SK-N-SH (cell line): ENCODE results near the gene DCAF11. TPM values are rescaled to one million over a fixed set of nuclear protein-coding genes. Genes with fewer than 3 reads are reported as not detected.

Source experiments
- CTCF ChIA-PET: fragments of 300-600, 350-600 bp; formaldehyde crosslinking; extraction: SDS; loops from one replicate; lab custom pipeline; 2021; lab: Yijun Ruan, JAX
- POLR2A ChIA-PET: fragments of 350-600 bp; sonication (Branson Sonifier 250); formaldehyde crosslinking; extraction: SDS; loops from one replicate; lab custom pipeline; 2020; ENCODE audit warnings: antibody characterized with exemption, inconsistent platforms; lab: Yijun Ruan, JAX
- DNase-seq: peaks from one replicate; pipeline ENCODE4 v3.0.0; 2012
- H2AFZ ChIP-seq: fragments of 200-600 bp; sonication (generic); 2 replicates; pipeline ENCODE4 v1.8.1; 2016; ENCODE audit warnings: antibody characterized with exemption, mild to moderate bottlenecking, low read depth
- H3F3A ChIP-seq: fragments of 200-600 bp; sonication (generic); replicated peaks from 2 replicates; pipeline ENCODE3; 2016; ENCODE audit warnings: antibody characterized with exemption, mild to moderate bottlenecking; ENCODE audit not compliant: insufficient read depth
- H3K27ac ChIP-seq, 2 experiments: fragments of 200-500 bp in 1 of 2; fragments of 200-600 bp in 1 of 2; sonication (Bioruptor generic) in 1 of 2; sonication (generic), shearing (Covaris generic) in 1 of 2; 2 replicates each; pipeline versions ENCODE4 v1.5.1 to v1.6.1; 2014 to 2016; ENCODE audit warnings: low read depth in 2 of 2, inconsistent platforms in 1 of 2, low read length in 1 of 2, mild to moderate bottlenecking in 1 of 2, mixed read lengths in 1 of 2
- H3K27me3 ChIP-seq: fragments of 200-600 bp; sonication (generic), shearing (Covaris generic); 2 replicates; pipeline ENCODE4 v1.6.1; 2016; ENCODE audit warnings: mixed run types; ENCODE audit not compliant: insufficient read depth
- H3K36me3 ChIP-seq, 2 experiments: fragments of 200-500 bp in 1 of 2; fragments of 200-600 bp in 1 of 2; sonication (Bioruptor generic) in 1 of 2; sonication (generic) in 1 of 2; replicated peaks in 1 of 2; 2 replicates each; pipeline versions ENCODE3 to v1.5.1; 2014 to 2016; ENCODE audit warnings: low read length in 1 of 2, mild to moderate bottlenecking in 1 of 2; ENCODE audit not compliant: insufficient read depth in 2 of 2, control insufficient read depth in 1 of 2
- H3K4me1 ChIP-seq, 2 experiments: fragments of 200-500 bp in 1 of 2; fragments of 200-600 bp in 1 of 2; sonication (Bioruptor generic) in 1 of 2; sonication (generic), shearing (Covaris generic) in 1 of 2; 2 replicates each; pipeline versions ENCODE4 v1.5.1 to v1.6.1; 2014 to 2016; ENCODE audit warnings: low read depth in 1 of 2, low read length in 1 of 2, mixed run types in 1 of 2; ENCODE audit not compliant: insufficient read depth in 2 of 2, control insufficient read depth in 1 of 2
- H3K4me2 ChIP-seq: fragments of 200-600 bp; sonication (generic), shearing (Covaris generic); 2 replicates; pipeline ENCODE4 v1.6.1; 2017; ENCODE audit warnings: mixed run types
- H3K4me3 ChIP-seq, 2 experiments: fragments of 200-500 bp in 1 of 2; fragments of 200-600 bp in 1 of 2; sonication (Bioruptor generic) in 1 of 2; sonication (generic), shearing (Covaris generic) in 1 of 2; 2 replicates each; pipeline versions ENCODE4 v1.5.1 to v1.8.1; 2014 to 2016; ENCODE audit warnings: low read depth in 2 of 2, inconsistent platforms in 1 of 2, low read length in 1 of 2, mild to moderate bottlenecking in 1 of 2, mixed read lengths in 1 of 2, moderate library complexity in 1 of 2
- H3K79me2 ChIP-seq: fragments of 200-600 bp; sonication (generic); 2 replicates; pipeline ENCODE4 v1.8.1; 2017; ENCODE audit warnings: mild to moderate bottlenecking; ENCODE audit not compliant: insufficient read depth
- H3K9ac ChIP-seq: fragments of 200-600 bp; sonication (generic); 2 replicates; pipeline ENCODE4 v1.6.1; 2017; ENCODE audit warnings: mixed run types
- H3K9me2 ChIP-seq: fragments of 200-600 bp; sonication (generic); 2 replicates; pipeline ENCODE4 v1.6.1; 2017; ENCODE audit warnings: mixed run types
- H3K9me3 ChIP-seq: fragments of 200-600 bp; sonication (generic); 2 replicates; pipeline ENCODE4 v1.6.1; 2017; ENCODE audit warnings: mixed run types, mild to moderate bottlenecking, moderate library complexity
- H4K20me1 ChIP-seq: fragments of 200-600 bp; sonication (generic); 2 replicates; pipeline ENCODE4 v1.6.1; 2017; ENCODE audit warnings: mild to moderate bottlenecking, mixed run types; ENCODE audit not compliant: insufficient read depth
- GATA2 ChIP-seq: sonication (generic); formaldehyde crosslinking; IDR thresholded peaks from 2 replicates; pipeline ENCODE4 v1.5.0; 2020; ENCODE audit warnings: mild to moderate bottlenecking, missing genetic modification reagents
- WGBS: methylation state at CpG from one replicate; pipeline ENCODE4 v1.1.6; 2017; ENCODE audit warnings: low lambda C conversion rate; 5-methylcytosine and 5-hydroxymethylcytosine counted together
- polyA plus RNA-seq, 3 experiments: library from polyadenylated mRNA; depleted of rRNA; stranded (reverse); fragments of >200 nt; gene quantifications; 2 replicates each; pipeline ENCODE4 v1.2.3, GENCODE V29; 2012
- small RNA-seq, 7 experiments: library from RNA; depleted of rRNA; stranded (forward); fragments of <200 nt; gene quantifications; one replicate each; pipeline ENCODE3, GENCODE V24; 2012
- TF ChIP-seq, protein P1 (sequence below): IDR thresholded peaks from 2 replicates; pipeline ENCODE4 v1.4.0; 2012; ENCODE audit warnings: low read depth, borderline replicate concordance

The DCAF11 gene
- polyA plus RNA-seq, 1 of the 3 experiments (the other 2 are of a cell fraction): 34.6 TPM

DNA sequence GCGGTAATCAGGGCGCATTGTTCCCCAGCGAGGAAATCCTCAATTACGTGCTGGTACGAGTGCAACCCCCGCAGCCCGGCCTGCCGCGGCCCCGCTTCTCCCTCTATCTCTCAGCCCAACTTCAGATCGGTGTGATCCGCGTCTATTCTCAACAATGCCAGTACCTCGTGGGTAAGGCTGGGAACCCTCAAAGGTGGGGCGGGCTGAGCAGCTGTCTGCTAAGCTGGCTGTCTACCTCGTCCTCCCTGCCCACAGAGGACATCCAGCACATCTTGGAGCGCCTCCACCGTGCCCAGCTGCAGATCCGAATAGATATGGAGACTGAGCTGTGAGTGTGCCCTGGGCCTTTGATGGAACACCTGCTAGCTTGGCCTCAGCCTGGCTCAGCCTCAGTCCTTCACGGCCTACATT lies 58.3 kb downstream of the DCAF11 start:
- CTCF ChIA-PET: interaction anchor here (0.8 to 2.7 kb wide), 4 partner anchors 12 to 114 kb away, joined by 3 to 23 read pairs (median 7); partner anchors contain the start of gene IRF9
- Histone ChIP-seq H4K20me1 (no peaks in the 10 kb centered on the region), H3K9me2 (no peaks in the 10 kb centered on the region)

More for the DNA sequence above, 58.3 kb downstream of the DCAF11 start:
- Histone ChIP-seq H3K9me3 (no peaks in the 10 kb centered on the region), H3K4me1 (peaks cover 0 to 18% of the 10 kb centered on the region in 2 experiments; a peak in 1 of 4 replicates), H2AFZ (no peak overlapping the region), H3K36me3 (peaks cover 0 to 10% of the 10 kb centered on the region in 2 experiments), H3K27ac (peak overlapping the region in 1 of 2 experiments; percentile 90; a peak in 2 of 4 replicates), H3F3A (peaks cover 3% of the 10 kb centered on the region), H3K9ac (no peak overlapping the region), H3K4me3 (peak overlapping the region in 1 of 2 experiments; percentile 54; a peak in 3 of 4 replicates), H3K27me3 (no peaks in the 10 kb centered on the region), H3K79me2 (no peaks in the 10 kb centered on the region), H3K4me2 (peak overlapping the region; percentile 53)
- peak; percentile 42 for DNase-seq
- TF ChIP-seq, protein P1, sequence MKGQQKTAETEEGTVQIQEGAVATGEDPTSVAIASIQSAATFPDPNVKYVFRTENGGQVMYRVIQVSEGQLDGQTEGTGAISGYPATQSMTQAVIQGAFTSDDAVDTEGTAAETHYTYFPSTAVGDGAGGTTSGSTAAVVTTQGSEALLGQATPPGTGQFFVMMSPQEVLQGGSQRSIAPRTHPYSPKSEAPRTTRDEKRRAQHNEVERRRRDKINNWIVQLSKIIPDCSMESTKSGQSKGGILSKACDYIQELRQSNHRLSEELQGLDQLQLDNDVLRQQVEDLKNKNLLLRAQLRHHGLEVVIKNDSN: no peak
- peak; percentile 48; the same call in 1 of the 2 replicates for TF ChIP-seq GATA2
- 63% methylated on average over 19 of the region's 20 CpGs for WGBS
- POLR2A ChIA-PET: interaction anchor here (1.4 to 3.1 kb wide), 4 partner anchors 9 to 26 kb away, joined by 4 to 21 read pairs (median 8); partner anchors contain the start of genes IPO4, IRF9, PSME2 and RNF31

Small RNA genes within 50 kb of the gene (small RNA-seq; reads per million reads assigned to genes)
- gene IRF9 (0 to 1.1 (median 0.29) reads per million in 7 experiments), gene RNA5SP383 (0 to 223 (median 0) reads per million in 7 experiments)

Other genes starting within 250 kb of the DCAF11 start
- gene DHRS4, start 161.0 kb upstream of the DCAF11 start, polyA plus RNA-seq (2012; rRNA removed): 42.3 and 50.5 TPM in 2 replicates
- gene DHRS4L2, start 125.8 kb upstream of the DCAF11 start, polyA plus RNA-seq (2012; rRNA removed): 12.1 and 14.6 TPM in 2 replicates
- 0.32 and 0.43 TPM in 2 replicates for gene CARMIL3, start 62.8 kb upstream of the DCAF11 start, polyA plus RNA-seq (2012; rRNA removed)
- gene CPNE6, start 43.2 kb upstream of the DCAF11 start, polyA plus RNA-seq (2012; rRNA removed): not detected in 2 replicates
- gene PCK2, start 20.5 kb upstream of the DCAF11 start, polyA plus RNA-seq (2012; rRNA removed): 16.2 and 16.6 TPM in 2 replicates
- 0.76 and 0.88 TPM in 2 replicates for gene NRL, start 172 bp downstream of the DCAF11 start, polyA plus RNA-seq (2012; rRNA removed)
- gene FITM1, start 15.9 kb downstream of the DCAF11 start, polyA plus RNA-seq (2012; rRNA removed): 0.12 TPM in 1 of 2 replicates, not detected in the other
- 154 and 287 TPM in 2 replicates for gene PSME1, start 21.4 kb downstream of the DCAF11 start, polyA plus RNA-seq (2012; rRNA removed)
- gene EMC9, start 26.8 kb downstream of the DCAF11 start, polyA plus RNA-seq (2012; rRNA removed): 14.5 and 19.3 TPM in 2 replicates
- gene PSME2, start 31.8 kb downstream of the DCAF11 start, polyA plus RNA-seq (2012; rRNA removed): 129 and 147 TPM in 2 replicates
- gene RNF31, start 32.7 kb downstream of the DCAF11 start, polyA plus RNA-seq (2012; rRNA removed): 19.2 and 20.4 TPM in 2 replicates
- gene IRF9, start 46.5 kb downstream of the DCAF11 start, polyA plus RNA-seq (2012; rRNA removed): 37.6 and 43.6 TPM in 2 replicates
- 13.1 and 23.2 TPM in 2 replicates for gene REC8, start 57.3 kb downstream of the DCAF11 start, polyA plus RNA-seq (2012; rRNA removed)
- 39.7 and 61.3 TPM in 2 replicates for gene IPO4, start 74.0 kb downstream of the DCAF11 start, polyA plus RNA-seq (2012; rRNA removed)
- gene TM9SF1, start 80.7 kb downstream of the DCAF11 start, polyA plus RNA-seq (2012; rRNA removed): 48.7 and 54.8 TPM in 2 replicates
- 0.05 TPM in 1 of 2 replicates, not detected in the other for gene TSSK4, start 90.9 kb downstream of the DCAF11 start, polyA plus RNA-seq (2012; rRNA removed)
- 92.4 and 96.1 TPM in 2 replicates for gene CHMP4A, start 98.7 kb downstream of the DCAF11 start, polyA plus RNA-seq (2012; rRNA removed)
- gene MDP1, start 101.3 kb downstream of the DCAF11 start, polyA plus RNA-seq (2012; rRNA removed): 36.4 and 36.7 TPM in 2 replicates
- 465 and 534 TPM in 2 replicates for gene NEDD8, start 117.6 kb downstream of the DCAF11 start, polyA plus RNA-seq (2012; rRNA removed)
- gene GMPR2, start 118.2 kb downstream of the DCAF11 start, polyA plus RNA-seq (2012; rRNA removed): 97.0 and 149 TPM in 2 replicates
- gene TINF2, start 127.8 kb downstream of the DCAF11 start, polyA plus RNA-seq (2012; rRNA removed): 38.3 and 42.2 TPM in 2 replicates
- gene TGM1, start 148.4 kb downstream of the DCAF11 start, polyA plus RNA-seq (2012; rRNA removed): 2.7 and 3.0 TPM in 2 replicates
- gene RABGGTA, start 156.8 kb downstream of the DCAF11 start, polyA plus RNA-seq (2012; rRNA removed): 54.9 and 59.4 TPM in 2 replicates
- gene DHRS1, start 185.0 kb downstream of the DCAF11 start, polyA plus RNA-seq (2012; rRNA removed): 65.4 and 71.7 TPM in 2 replicates
- gene NOP9, start 185.1 kb downstream of the DCAF11 start, polyA plus RNA-seq (2012; rRNA removed): 11.9 and 17.2 TPM in 2 replicates
- gene CIDEB, start 193.2 kb downstream of the DCAF11 start, polyA plus RNA-seq (2012; rRNA removed): 0.03 and 0.05 TPM in 2 replicates
- gene LTB4R2, start 195.4 kb downstream of the DCAF11 start, polyA plus RNA-seq (2012; rRNA removed): 8.2 and 12.2 TPM in 2 replicates
- gene LTB4R, start 196.7 kb downstream of the DCAF11 start, polyA plus RNA-seq (2012; rRNA removed): 11.9 and 14.0 TPM in 2 replicates
- gene ADCY4, start 220.3 kb downstream of the DCAF11 start, polyA plus RNA-seq (2012; rRNA removed): 0.03 and 0.08 TPM in 2 replicates
- not detected in 2 replicates for gene RIPK3, start 225.2 kb downstream of the DCAF11 start, polyA plus RNA-seq (2012; rRNA removed)